Omental fat pad (tissue), 4 donors: ENCODE results near the gene ALOX5AP. TPM values are rescaled to one million over a fixed set of nuclear protein-coding genes. Genes with fewer than 3 reads are reported as not detected.

ENCODE experiments used
- ATAC-seq: fragments of 150-250 bp; one replicate; pipeline ENCODE4 v1.9.1; 2016; ENCODE audit warnings: mild to moderate bottlenecking, moderate library complexity; ENCODE audit not compliant: low FRiP score
- DNase-seq: peaks from one replicate; pipeline ENCODE4 v3.0.0-alpha.2; 2019; ENCODE audit warnings: low spot score
- CTCF ChIP-seq, 3 donors: fragments of 450-650 bp; IDR thresholded peaks; one replicate each; pipeline ENCODE4 v1.5.1; 2016 to 2017; ENCODE audit warnings: antibody characterized with exemption in 3 of 3, mild to moderate bottlenecking in 3 of 3, moderate library complexity in 2 of 3
- total RNA-seq, 4 donors: library from RNA; depleted of rRNA; stranded (reverse); fragments of >200 nt; gene quantifications; one replicate each; pipeline ENCODE4 v1.1.0, GENCODE V29; 2016

Gene ALOX5AP
- total RNA-seq = 100 to 1,000 TPM in 1 of 4 donors, 10 to 100 TPM in 3; 45.0 to 109 (median 58.8) TPM

DNA sequence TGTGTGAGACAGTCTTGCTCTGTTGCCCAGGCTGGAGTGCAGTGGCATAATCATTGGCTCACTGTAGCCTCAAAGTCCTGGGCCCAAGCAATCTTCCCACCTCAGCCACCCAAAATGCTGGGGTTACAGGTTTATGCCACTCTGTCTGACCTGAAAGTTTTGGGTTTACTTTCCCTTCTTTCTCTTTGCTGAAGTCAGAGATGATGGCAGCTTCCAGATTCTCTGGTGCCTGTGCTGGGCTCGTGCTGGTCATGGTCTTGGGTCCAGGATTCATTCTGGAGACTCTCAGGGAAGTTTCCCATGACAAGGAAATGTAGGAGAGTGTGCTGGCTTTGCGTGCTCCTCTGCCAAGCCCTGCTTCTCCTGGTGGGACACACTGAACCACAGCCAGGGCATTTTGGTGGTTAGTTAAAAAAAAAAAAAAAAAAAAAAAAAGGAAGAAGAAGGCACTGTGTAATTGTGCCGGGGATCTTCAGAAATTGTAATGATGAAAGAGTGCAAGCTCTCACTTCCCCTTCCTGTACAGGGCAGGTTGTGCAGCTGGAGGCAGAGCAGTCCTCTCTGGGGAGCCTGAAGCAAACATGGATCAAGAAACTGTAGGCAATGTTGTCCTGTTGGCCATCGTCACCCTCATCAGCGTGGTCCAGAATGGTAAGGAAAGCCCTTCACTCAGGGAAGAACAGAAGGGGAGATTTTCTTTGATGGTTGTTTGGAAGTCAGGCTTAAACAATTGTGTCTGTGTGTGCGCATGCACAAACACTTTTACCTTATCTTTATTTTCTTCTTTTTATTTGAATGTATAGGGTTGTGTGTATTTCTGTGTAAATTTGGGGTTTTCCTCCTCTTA lies at the start of gene ALOX5AP:
ALOX5AP (plus strand) TSS at position 519 of the 847 bp plus-strand sequence; CDS start at position 582, 63 bp downstream.
- TF ChIP-seq CTCF (IDR thresholded peaks at IDR 0.05) = no peak
- DNase-seq (no peak), ATAC-seq (no peak)

GRCh38 chr13:30685987-30686386 lies 49.4 kb upstream of the ALOX5AP start:
- ATAC-seq (no peak), DNase-seq (no peak)

GRCh38 chr13:30687601-30688000 lies 47.7 kb upstream of the ALOX5AP start:
- no peak for ATAC-seq
- no peak for TF ChIP-seq CTCF (IDR thresholded peaks at IDR 0.05)
- DNase-seq = no peak

More at GRCh38 chr13:30685987-30686386, 49.4 kb upstream of the ALOX5AP start:
- TF ChIP-seq CTCF (IDR thresholded peaks at IDR 0.05) = no peak

- TF ChIP-seq CTCF (IDR thresholded peaks at IDR 0.05) = no peak
- DNase-seq (no peak), ATAC-seq (no peak)
Observed at GRCh38 chr13:30689752-30690151, 45.6 kb upstream of the ALOX5AP start.

GRCh38 chr13:30690282-30691188 lies 44.8 kb upstream of the ALOX5AP start:
- ATAC-seq (peak; percentile 88), DNase-seq (no peak)
- no peak for TF ChIP-seq CTCF (IDR thresholded peaks at IDR 0.05)

GRCh38 chr13:30692113-30692512 lies 43.2 kb upstream of the ALOX5AP start:
- no peak for TF ChIP-seq CTCF (IDR thresholded peaks at IDR 0.05)
- no peak for ATAC-seq
- no peak for DNase-seq
